ENCODE measurements around the gene CSNK1D.
A peak's percentile ranks its signal among the peaks of the same experiment; 100 is the strongest.
"Not testable (repeated sequence)": the region's sequence is repeated elsewhere in the genome, so short reads cannot be mapped to it uniquely, and the experiment has no call there.

DNA sequence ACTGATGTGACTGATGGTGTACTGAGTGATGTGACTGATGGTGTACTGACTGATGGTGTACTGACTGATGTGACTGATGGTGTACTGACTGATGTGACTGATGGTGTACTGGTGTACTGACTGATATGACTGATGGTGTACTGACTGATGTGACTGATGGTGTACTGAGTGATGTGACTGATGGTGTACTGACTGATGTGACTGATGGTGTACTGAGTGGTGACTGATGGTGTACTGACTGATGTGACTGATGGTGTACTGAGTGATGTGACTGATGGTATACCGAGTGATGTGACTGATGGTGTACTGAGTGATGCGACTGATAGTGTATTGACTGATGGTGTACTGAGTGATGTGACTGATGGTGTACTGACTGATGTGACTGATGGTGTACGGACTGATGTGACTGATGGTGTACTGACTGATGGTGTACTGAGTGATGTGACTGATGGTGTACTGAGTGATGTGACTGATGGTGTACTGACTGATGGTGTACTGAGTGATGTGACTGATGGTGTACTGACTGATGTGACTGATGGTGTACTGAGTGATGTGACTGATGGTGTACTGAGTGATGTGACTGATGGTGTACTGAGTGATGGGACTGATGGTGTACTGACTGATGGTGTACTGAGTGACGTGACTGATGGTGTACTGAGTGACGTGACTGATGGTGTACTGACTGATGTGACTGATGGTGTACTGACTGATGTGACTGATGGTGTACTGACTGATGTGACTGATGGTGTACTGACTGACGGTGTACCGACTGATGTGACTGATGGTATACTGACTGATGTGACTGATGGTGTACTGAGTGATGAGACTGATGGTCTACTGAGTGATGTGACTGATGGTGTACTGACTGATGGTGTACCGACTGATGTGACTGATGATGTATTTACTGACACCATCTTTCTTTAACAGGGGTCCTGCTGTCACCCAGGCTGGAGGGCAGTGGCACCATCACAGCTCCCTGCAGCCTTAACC, 13.2 kb downstream of the CSNK1D start:
- TF ChIP-seq, protein P1, sequence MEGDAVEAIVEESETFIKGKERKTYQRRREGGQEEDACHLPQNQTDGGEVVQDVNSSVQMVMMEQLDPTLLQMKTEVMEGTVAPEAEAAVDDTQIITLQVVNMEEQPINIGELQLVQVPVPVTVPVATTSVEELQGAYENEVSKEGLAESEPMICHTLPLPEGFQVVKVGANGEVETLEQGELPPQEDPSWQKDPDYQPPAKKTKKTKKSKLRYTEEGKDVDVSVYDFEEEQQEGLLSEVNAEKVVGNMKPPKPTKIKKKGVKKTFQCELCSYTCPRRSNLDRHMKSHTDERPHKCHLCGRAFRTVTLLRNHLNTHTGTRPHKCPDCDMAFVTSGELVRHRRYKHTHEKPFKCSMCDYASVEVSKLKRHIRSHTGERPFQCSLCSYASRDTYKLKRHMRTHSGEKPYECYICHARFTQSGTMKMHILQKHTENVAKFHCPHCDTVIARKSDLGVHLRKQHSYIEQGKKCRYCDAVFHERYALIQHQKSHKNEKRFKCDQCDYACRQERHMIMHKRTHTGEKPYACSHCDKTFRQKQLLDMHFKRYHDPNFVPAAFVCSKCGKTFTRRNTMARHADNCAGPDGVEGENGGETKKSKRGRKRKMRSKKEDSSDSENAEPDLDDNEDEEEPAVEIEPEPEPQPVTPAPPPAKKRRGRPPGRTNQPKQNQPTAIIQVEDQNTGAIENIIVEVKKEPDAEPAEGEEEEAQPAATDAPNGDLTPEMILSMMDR (IDR thresholded peaks at IDR 0.05; ENCODE audit: poor library complexity, severe bottlenecking) = not testable (repeated sequence)
- TF ChIP-seq POLR2AphosphoS5 (IDR thresholded peaks at IDR 0.05) = peak; percentile 67
- TF ChIP-seq EZH2 (IDR thresholded peaks at IDR 0.05; ENCODE audit: borderline replicate concordance, insufficient read depth, low read length, poor library complexity, severe bottlenecking); REST (IDR thresholded peaks at IDR 0.05; ENCODE audit: borderline replicate concordance); RAD21 (conservative IDR thresholded peaks at IDR 0.05): not testable (repeated sequence)
- peak; percentile 60 for TF ChIP-seq EP300 (conservative IDR thresholded peaks at IDR 0.05; ENCODE audit: poor library complexity, severe bottlenecking)

All from neural cell (in vitro differentiated cells).